K562 treated with DMSO at 1 percent for 12 hours (cell line): ENCODE measurements around the gene HES1. TPM values are rescaled to one million over a fixed set of nuclear protein-coding genes. Genes with fewer than 3 reads are reported as not detected.

Source experiments
- total RNA-seq: library from RNA; unstranded; fragments of 300-600 nt; gene quantifications from 2 replicates; pipeline ENCODE4 v1.2.3, GENCODE V29; 2022; ENCODE audit not compliant: insufficient read depth

The HES1 gene
- 66.4 and 75.1 TPM in 2 replicates for total RNA-seq

GRCh38 chr3:194135806-194136518, at the start of gene HES1:
Gene HES1 (plus strand): TSS chr3:194136148. CDS start chr3:194136381, 233 bp downstream.

Other genes starting within 250 kb of the HES1 start
- gene CPN2, start 215.2 kb downstream of the HES1 start, total RNA-seq, result not detected in 2 replicates
- gene LRRC15, start 233.6 kb downstream of the HES1 start, total RNA-seq, result not detected in 2 replicates